Gastroesophageal sphincter (tissue), 4 donors: Measurements from ENCODE around the gene ZNF223. TPM values are rescaled to one million over a fixed set of nuclear protein-coding genes. Genes with fewer than 3 reads are reported as not detected.
A peak's percentile ranks its signal among the peaks of the same experiment; 100 is the strongest.

Experiments
- ATAC-seq: fragments of 150-250 bp; one replicate; pipeline ENCODE4 v1.9.1; 2016; ENCODE audit warnings: mild to moderate bottlenecking, moderate library complexity
- H3K27ac ChIP-seq, 4 donors: fragments of 200-600 bp; sonication (generic) in 3 of 4; 1 replicate in 3 of 4; 2 replicates in 1 of 4; pipeline ENCODE4 v1.5.1; 2016 to 2019
- H3K27me3 ChIP-seq: fragments of 200-600 bp; sonication (generic); one replicate; pipeline ENCODE4 v1.5.1; 2019
- H3K36me3 ChIP-seq, 2 donors: fragments of 200-600 bp; sonication (generic); one replicate each; pipeline ENCODE4 v1.5.1; 2019; ENCODE audit warnings: control low read depth in 1 of 2
- H3K4me1 ChIP-seq, 3 donors: fragments of 200-600 bp; sonication (generic); 1 replicate in 2 of 3; 2 replicates in 1 of 3; pipeline ENCODE4 v1.5.1; 2016 to 2019; ENCODE audit warnings: control low read depth in 2 of 3
- H3K4me3 ChIP-seq, 2 donors: fragments of 200-600 bp; sonication (generic); one replicate each; pipeline ENCODE4 v1.5.1; 2019; ENCODE audit warnings: mild to moderate bottlenecking in 1 of 2, moderate library complexity in 1 of 2
- H3K9me3 ChIP-seq, 3 donors: fragments of 200-600 bp; sonication (generic); one replicate each; pipeline ENCODE4 v1.5.1; 2017 to 2019; ENCODE audit warnings: control low read depth in 2 of 3
- CTCF ChIP-seq, 4 experiments: fragments of 200-600 bp in 2 of 4; fragments of 450-650 bp in 2 of 4; sonication (generic) in 1 of 4; IDR thresholded peaks; one replicate each; pipeline ENCODE4 v1.5.1; 2017 to 2019; ENCODE audit warnings: antibody characterized with exemption in 4 of 4, mild to moderate bottlenecking in 2 of 4, moderate library complexity in 2 of 4
- EP300 ChIP-seq: sonication (generic); formaldehyde crosslinking; IDR thresholded peaks from one replicate; pipeline ENCODE4 v1.6.1; 2017; ENCODE audit warnings: antibody characterized with exemption, mild to moderate bottlenecking
- POLR2A ChIP-seq, 2 donors: fragments of 450-650 bp; IDR thresholded peaks; one replicate each; pipeline ENCODE4 v1.6.1; 2017; ENCODE audit warnings: antibody characterized with exemption in 2 of 2, mild to moderate bottlenecking in 2 of 2, moderate library complexity in 1 of 2
- POLR2AphosphoS5 ChIP-seq: sonication (generic); formaldehyde crosslinking; IDR thresholded peaks from one replicate; pipeline ENCODE4 v1.6.1; 2017; ENCODE audit warnings: antibody characterized with exemption
- WGBS, 2 donors: methylation state at CpG; one replicate each; pipeline ENCODE4 v1.1.5; 2018; ENCODE audit warnings: low coverage in 1 of 2; 5-methylcytosine and 5-hydroxymethylcytosine counted together
- total RNA-seq, 4 donors: library from RNA; depleted of rRNA; stranded (reverse); fragments of >200 nt; gene quantifications; one replicate each; pipeline ENCODE4 v1.1.0, GENCODE V29; 2016

Gene ZNF223
- 1 to 10 TPM; 2.3 to 5.5 (median 4.4) TPM for total RNA-seq

DNA sequence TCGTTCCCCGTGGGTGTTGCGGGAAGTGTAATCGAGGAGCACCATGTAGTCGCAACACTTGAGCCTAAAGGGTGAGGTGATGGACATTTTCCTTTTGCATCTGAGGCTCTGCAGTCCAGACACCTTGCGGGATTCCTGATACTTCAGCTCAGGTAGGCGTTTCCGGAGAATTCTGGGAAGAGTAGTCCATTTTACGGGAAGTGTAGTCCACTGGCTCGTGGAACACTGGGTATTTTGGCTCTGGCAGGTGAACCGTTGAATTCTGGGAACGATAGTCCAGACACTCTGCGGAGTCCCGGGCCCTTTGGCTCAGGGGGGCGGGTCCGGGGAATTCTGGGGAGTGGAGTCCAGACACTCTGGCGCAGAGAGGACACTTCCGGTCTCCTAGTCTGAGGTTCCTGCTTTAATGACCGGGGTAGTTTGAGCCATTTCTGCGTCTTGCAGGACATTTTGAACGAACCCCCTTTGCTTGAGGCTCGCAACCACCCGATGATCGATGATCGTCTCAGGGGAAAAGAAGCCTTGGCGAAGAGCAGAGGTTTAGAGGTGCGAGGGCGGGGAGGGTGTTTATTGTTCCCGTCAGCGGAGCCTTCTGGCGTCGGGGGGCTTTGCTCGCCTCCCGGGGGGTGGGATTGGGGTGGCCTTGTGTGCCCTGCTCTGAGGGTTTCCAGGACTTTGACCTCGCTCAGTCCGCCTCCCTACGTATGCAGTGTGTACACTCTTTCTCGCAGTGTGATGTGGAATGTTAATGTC is at the start of gene ZNF223:
ZNF223 (plus strand) TSS at position 387 of the 753 bp plus-strand sequence. CDS start 3,141 bp downstream, outside the sequence.
- peaks cover 34% of the 10 kb centered on the region for H3K27me3 ChIP-seq
- peaks cover 0 to 19% (median 0%) of the 10 kb centered on the region in 3 donors for H3K9me3 ChIP-seq
- peak; percentile 90 for TF ChIP-seq POLR2AphosphoS5
- no peak for TF ChIP-seq CTCF (IDR thresholded peaks at IDR 0.05)
- TF ChIP-seq POLR2A (IDR thresholded peaks at IDR 0.05): no peak
- TF ChIP-seq EP300: no peak
- H3K4me3 ChIP-seq: peak within 1 kb of the TSS; percentile 72 to 86
- peaks cover 0 to 26% of the 10 kb centered on the region in 2 donors for H3K36me3 ChIP-seq
- WGBS, 2 donors: 0 to 3% methylated on average over 1 to 8 of the region's 38 CpGs
- peak within 1 kb of the TSS in 3 of 4 donors; percentile 80 to 84 (median 83) for H3K27ac ChIP-seq
- peaks cover 0 to 19% (median 6%) of the 10 kb centered on the region in 3 donors for H3K4me1 ChIP-seq
- ATAC-seq: peak; percentile 100

DNA sequence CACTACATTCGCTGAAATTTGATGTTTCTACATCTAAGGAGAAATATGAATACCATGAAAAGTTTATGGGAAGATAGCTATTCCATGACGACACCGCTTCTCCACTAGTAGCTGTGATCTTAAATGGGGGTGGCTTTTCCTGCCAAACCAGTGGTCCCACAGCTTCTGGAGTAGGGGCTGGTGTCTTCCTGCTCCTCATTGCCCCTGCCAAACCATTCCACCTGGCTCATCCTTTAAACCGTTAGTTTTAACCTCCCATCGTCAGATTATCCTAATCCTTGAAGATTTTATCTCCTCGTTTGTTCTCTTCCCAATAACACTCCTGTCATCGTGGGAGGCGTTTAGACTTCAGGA is 49.6 kb upstream of the ZNF223 start:
- Histone ChIP-seq H3K9me3 (peaks cover 0 to 38% (median 0%) of the 10 kb centered on the region in 3 donors), H3K4me1 (peaks cover 0 to 20% (median 0%) of the 10 kb centered on the region in 3 donors), H3K27ac (peak overlapping the region; percentile 8 to 84 (median 83)), H3K36me3 (peaks cover 0 to 23% of the 10 kb centered on the region in 2 donors), H3K27me3 (no peaks in the 10 kb centered on the region), H3K4me3 (peak overlapping the region; percentile 67 to 74)
- no peak for ATAC-seq
- WGBS, 2 donors: 11 to 18% methylated on average over 5 to 8 of the region's 8 CpGs
- no peak for TF ChIP-seq EP300
- TF ChIP-seq POLR2A (IDR thresholded peaks at IDR 0.05): no peak
- TF ChIP-seq CTCF (IDR thresholded peaks at IDR 0.05): no peak
- no peak for TF ChIP-seq POLR2AphosphoS5

GRCh38 chr19:44002566-44003460 is 49.0 kb upstream of the ZNF223 start, which contains the start of gene ZNF230:
ZNF230 (plus strand) TSS chr19:44002957; CDS start chr19:44007079, 4,122 bp downstream.
- no peaks in the 10 kb centered on the region for H3K27me3 ChIP-seq
- no peak for TF ChIP-seq POLR2A (IDR thresholded peaks at IDR 0.05)
- peak; percentile 75 for TF ChIP-seq POLR2AphosphoS5
- no peak for TF ChIP-seq CTCF (IDR thresholded peaks at IDR 0.05)
- TF ChIP-seq EP300: no peak
- peak; percentile 100 for ATAC-seq
- peaks cover 0 to 20% (median 0%) of the 10 kb centered on the region in 3 donors for H3K4me1 ChIP-seq
- peak within 1 kb of the TSS; percentile 8 to 84 (median 83) for H3K27ac ChIP-seq
- 0 to 2% methylated on average over 7 to 9 of the region's 48 CpGs for WGBS, 2 donors
- H3K36me3 ChIP-seq: peaks cover 0 to 23% of the 10 kb centered on the region in 2 donors
- peak within 1 kb of the TSS; percentile 67 to 74 for H3K4me3 ChIP-seq
- H3K9me3 ChIP-seq: peaks cover 0 to 38% (median 0%) of the 10 kb centered on the region in 3 donors

GRCh38 chr19:44003461-44004009 is 48.3 kb upstream of the ZNF223 start:
- peaks cover 0 to 38% (median 0%) of the 10 kb centered on the region in 3 donors for H3K9me3 ChIP-seq
- peak; percentile 19 for ATAC-seq
- peaks cover 0 to 20% (median 0%) of the 10 kb centered on the region in 3 donors for H3K4me1 ChIP-seq
- H3K27ac ChIP-seq: peak overlapping the region in 3 of 4 donors; percentile 82 to 84 (median 84)
- TF ChIP-seq POLR2AphosphoS5 (no peak), CTCF (IDR thresholded peaks at IDR 0.05) (no peak), EP300 (no peak), POLR2A (IDR thresholded peaks at IDR 0.05) (no peak)
- H3K4me3 ChIP-seq: peak overlapping the region; percentile 67 to 74
- WGBS, 2 donors: 2 to 3% methylated on average over 7 to 10 of the region's 15 CpGs
- no peaks in the 10 kb centered on the region for H3K27me3 ChIP-seq
- H3K36me3 ChIP-seq: peaks cover 0 to 28% of the 10 kb centered on the region in 2 donors
